Brain microvascular endothelial cell (primary cell): ENCODE measurements around the gene CCDC61.

ENCODE experiments used
- DNase-seq: peaks from one replicate; pipeline ENCODE4 v3.0.0-alpha.2; 2020
- H3K27ac ChIP-seq: fragments of 250-450 bp; sonication (Bioruptor Pico); 2 replicates; pipeline ENCODE4 v1.5.1; 2020; ENCODE audit warnings: mild to moderate bottlenecking, moderate library complexity
- H3K27me3 ChIP-seq: fragments of 250-450 bp; sonication (Bioruptor Pico); replicated peaks from 2 replicates; pipeline ENCODE4 v1.5.1; 2020; ENCODE audit warnings: mild to moderate bottlenecking
- H3K36me3 ChIP-seq: fragments of 250-450 bp; sonication (Bioruptor Pico); replicated peaks from 2 replicates; pipeline ENCODE4 v1.5.1; 2020; ENCODE audit warnings: mild to moderate bottlenecking
- H3K4me3 ChIP-seq: 2 replicates; pipeline ENCODE4 v1.5.1; 2011; ENCODE audit warnings: low read depth, mild to moderate bottlenecking, control low read depth, low read length, moderate library complexity
- CTCF ChIP-seq: IDR thresholded peaks from 2 replicates; pipeline ENCODE4 v1.5.1; 2011; ENCODE audit warnings: low read depth, mild to moderate bottlenecking, moderate library complexity, low read length, control low read depth, inconsistent platforms; ENCODE audit errors: missing control alignments
- in situ Hi-C: cut with HindIII; loops from 2 replicates; pipeline ENCODE4 v1.10.0; 2017; ENCODE audit warnings: low sequenced_read_pairs, low pct_ligation_motif_present

The CCDC61 gene

GRCh38 chr19:46002678-46003275 is 7.5 kb downstream of the CCDC61 start:
- peaks cover 10% of the 10 kb centered on the region for H3K36me3 ChIP-seq
- no peak overlapping the region for H3K27ac ChIP-seq

GRCh38 chr19:46006411-46006810 is 11.1 kb downstream of the CCDC61 start:
- Histone ChIP-seq H3K4me3 (no peak overlapping the region), H3K27ac (no peak overlapping the region), H3K36me3 (peaks cover 10% of the 10 kb centered on the region), H3K27me3 (no peaks in the 10 kb centered on the region)
- in situ Hi-C loops = no loop called here
- DNase-seq = no peak
- no peak for TF ChIP-seq CTCF

More at GRCh38 chr19:46002678-46003275, 7.5 kb downstream of the CCDC61 start:
- no peak for DNase-seq
- Histone ChIP-seq H3K27me3 (no peaks in the 10 kb centered on the region), H3K4me3 (no peak overlapping the region)
- in situ Hi-C loops = no loop called here
- TF ChIP-seq CTCF = no peak

- peak; percentile 77 for DNase-seq
These were observed 14.6 kb downstream of the CCDC61 start for GRCh38 chr19:46009530-46010510.

GRCh38 chr19:46014534-46014933 is 19.3 kb downstream of the CCDC61 start:
- no peaks in the 10 kb centered on the region for H3K36me3 ChIP-seq
- in situ Hi-C loops = no loop called here
- no peak overlapping the region for H3K27ac ChIP-seq
- H3K27me3 ChIP-seq = peaks cover 8% of the 10 kb centered on the region
- no peak for TF ChIP-seq CTCF
- no peak for DNase-seq
- no peak overlapping the region for H3K4me3 ChIP-seq

More at GRCh38 chr19:46009530-46010510, 14.6 kb downstream of the CCDC61 start:
- peak; percentile 86 for TF ChIP-seq CTCF
- Histone ChIP-seq H3K27me3 (no peaks in the 10 kb centered on the region), H3K4me3 (no peak overlapping the region), H3K36me3 (peaks cover 10% of the 10 kb centered on the region), H3K27ac (no peak overlapping the region)
- in situ Hi-C loops = no loop called here

GRCh38 chr19:46014941-46015686 is 19.8 kb downstream of the CCDC61 start:
- peaks cover 8% of the 10 kb centered on the region for H3K27me3 ChIP-seq
- in situ Hi-C loops = no loop called here
- DNase-seq = no peak
- H3K4me3 ChIP-seq = peak overlapping the region; percentile 9
- no peak overlapping the region for H3K27ac ChIP-seq
- H3K36me3 ChIP-seq = no peaks in the 10 kb centered on the region
- TF ChIP-seq CTCF = no peak
